Endodermal cell (in vitro differentiated cells): ENCODE measurements around the gene PELI3. TPM values are rescaled to one million over a fixed set of nuclear protein-coding genes. Genes with fewer than 3 reads are reported as not detected.

Source experiments
- DNase-seq: peaks from one replicate; pipeline ENCODE4 v3.0.0-alpha.2; 2017
- H3K27ac ChIP-seq: 2 replicates; pipeline ENCODE4 v1.5.1; 2013; ENCODE audit warnings: mild to moderate bottlenecking, low read depth, low read length, moderate library complexity
- H3K27me3 ChIP-seq: 2 replicates; pipeline ENCODE4 v1.6.1; 2013; ENCODE audit warnings: mild to moderate bottlenecking, low read length, moderate library complexity; ENCODE audit not compliant: insufficient read depth, control insufficient read depth, poor library complexity, severe bottlenecking
- H3K36me3 ChIP-seq: 2 replicates; pipeline ENCODE4 v1.7.0; 2013; ENCODE audit warnings: mild to moderate bottlenecking, low read length, moderate library complexity; ENCODE audit not compliant: control insufficient read depth, insufficient read depth
- H3K4me1 ChIP-seq: one replicate; pipeline ENCODE4 v1.7.0; 2013; ENCODE audit warnings: low read length; ENCODE audit not compliant: control insufficient read depth, insufficient read depth
- H3K4me3 ChIP-seq: 2 replicates; pipeline ENCODE4 v1.5.1; 2013; ENCODE audit warnings: mild to moderate bottlenecking, low read length, moderate library complexity
- H3K9ac ChIP-seq: 2 replicates; pipeline ENCODE4 v1.6.1; 2013; ENCODE audit warnings: mild to moderate bottlenecking, low read length, moderate library complexity; ENCODE audit not compliant: poor library complexity, severe bottlenecking; ENCODE audit errors: extremely low read depth
- H3K9me3 ChIP-seq: 2 replicates; pipeline ENCODE4 v1.6.1; 2013; ENCODE audit warnings: mild to moderate bottlenecking, low read length, moderate library complexity; ENCODE audit not compliant: control insufficient read depth
- H3K27ac Mint-ChIP-seq: 2 replicates; pipeline ENCODE4 v1.8.0; 2020; ENCODE audit warnings: mixed read lengths
- H3K27me3 Mint-ChIP-seq: 2 replicates; pipeline ENCODE4 v1.8.0; 2021; ENCODE audit warnings: mild to moderate bottlenecking, mixed read lengths; ENCODE audit not compliant: insufficient read depth
- H3K36me3 Mint-ChIP-seq: 2 replicates; pipeline ENCODE4 v1.8.0; 2020; ENCODE audit warnings: low read depth, mixed read lengths
- H3K4me1 Mint-ChIP-seq: 2 replicates; pipeline ENCODE4 v1.8.0; 2020; ENCODE audit warnings: mixed read lengths
- H3K4me3 Mint-ChIP-seq: 2 replicates; pipeline ENCODE4 v1.8.0; 2020; ENCODE audit warnings: mild to moderate bottlenecking, moderate library complexity, mixed read lengths
- H3K9me3 Mint-ChIP-seq: 2 replicates; pipeline ENCODE4 v1.8.0; 2020; ENCODE audit warnings: mild to moderate bottlenecking, mixed read lengths
- WGBS, 2 experiments: methylation state at CpG; one replicate each; pipeline versions ENCODE4 v1.1.5 to v1.1.7; 2013; ENCODE audit warnings: missing lambda C conversion rate in 2 of 2, mixed read lengths in 1 of 2; ENCODE audit not compliant: insufficient coverage in 1 of 2, insufficient read length in 1 of 2; 5-methylcytosine and 5-hydroxymethylcytosine counted together
- long read RNA-seq, 4 experiments: library from polyadenylated mRNA in 2 of 4; library from RNA in 1 of 4; library from capped mRNA in 1 of 4; stranded (forward) in 3 of 4; unstranded in 1 of 4; transcript quantifications; one replicate each; pipeline ENCODE4 v2.0.0, GENCODE V29; 2020 to 2021; ENCODE audit warnings: inconsistent platforms in 1 of 4
- polyA plus RNA-seq, 2 experiments: library from polyadenylated mRNA; stranded (reverse); fragments of 50-300 nt; gene quantifications; one replicate each; pipeline ENCODE4 v1.2.3, GENCODE V29; 2013
- total RNA-seq, 2 donors: library from RNA; stranded (reverse); fragmentation: NEBNext Ultra II Directional in 1 of 2; extraction: Animal tissue kit (Norgen Biotek cat#: 25700) in 1 of 2; gene quantifications; 2 replicates in 1 of 2; 3 replicates in 1 of 2; pipeline ENCODE4 v1.2.1, GENCODE V29; 2021
- TF ChIP-seq, protein P1 (sequence below): fragments of 200-600 bp; sonication (generic); conservative IDR thresholded peaks from 2 replicates; pipeline ENCODE4 v1.5.0; 2021; ENCODE audit warnings: antibody characterized with exemption, mild to moderate bottlenecking

Gene PELI3, protein sequence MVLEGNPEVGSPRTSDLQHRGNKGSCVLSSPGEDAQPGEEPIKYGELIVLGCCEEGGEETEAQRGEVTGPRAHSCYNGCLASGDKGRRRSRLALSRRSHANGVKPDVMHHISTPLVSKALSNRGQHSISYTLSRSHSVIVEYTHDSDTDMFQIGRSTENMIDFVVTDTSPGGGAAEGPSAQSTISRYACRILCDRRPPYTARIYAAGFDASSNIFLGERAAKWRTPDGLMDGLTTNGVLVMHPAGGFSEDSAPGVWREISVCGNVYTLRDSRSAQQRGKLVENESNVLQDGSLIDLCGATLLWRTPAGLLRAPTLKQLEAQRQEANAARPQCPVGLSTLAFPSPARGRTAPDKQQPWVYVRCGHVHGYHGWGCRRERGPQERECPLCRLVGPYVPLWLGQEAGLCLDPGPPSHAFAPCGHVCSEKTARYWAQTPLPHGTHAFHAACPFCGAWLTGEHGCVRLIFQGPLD
- 10 to 100 TPM in 1 of 2 donors, 1 to 10 TPM in 1; 9.0 to 12.4 TPM for total RNA-seq
- polyA plus RNA-seq (2013, experiment 1 of 2) = 5.4 TPM
- polyA plus RNA-seq (2013, experiment 2 of 2) = 5.3 TPM
- long read RNA-seq, experiment 1, partial matches to known transcripts = 0 of 2 reads
- long read RNA-seq, experiment 1, other reads (novel, unspliced or antisense) = 1 of 2 reads
- long read RNA-seq, experiment 2, transcript PELI3-201 (8 exons, 2,740 nt) = major isoform, 6 of 11 reads
- long read RNA-seq, experiment 2, partial matches to known transcripts = 0 of 11 reads
- long read RNA-seq, experiment 2, other reads (novel, unspliced or antisense) = 0 of 11 reads
- long read RNA-seq, experiment 3, partial matches to known transcripts = 2 of 4 reads
- long read RNA-seq, experiment 3, other reads (novel, unspliced or antisense) = 2 of 4 reads
- long read RNA-seq, experiment 4 = 0 reads

DNA sequence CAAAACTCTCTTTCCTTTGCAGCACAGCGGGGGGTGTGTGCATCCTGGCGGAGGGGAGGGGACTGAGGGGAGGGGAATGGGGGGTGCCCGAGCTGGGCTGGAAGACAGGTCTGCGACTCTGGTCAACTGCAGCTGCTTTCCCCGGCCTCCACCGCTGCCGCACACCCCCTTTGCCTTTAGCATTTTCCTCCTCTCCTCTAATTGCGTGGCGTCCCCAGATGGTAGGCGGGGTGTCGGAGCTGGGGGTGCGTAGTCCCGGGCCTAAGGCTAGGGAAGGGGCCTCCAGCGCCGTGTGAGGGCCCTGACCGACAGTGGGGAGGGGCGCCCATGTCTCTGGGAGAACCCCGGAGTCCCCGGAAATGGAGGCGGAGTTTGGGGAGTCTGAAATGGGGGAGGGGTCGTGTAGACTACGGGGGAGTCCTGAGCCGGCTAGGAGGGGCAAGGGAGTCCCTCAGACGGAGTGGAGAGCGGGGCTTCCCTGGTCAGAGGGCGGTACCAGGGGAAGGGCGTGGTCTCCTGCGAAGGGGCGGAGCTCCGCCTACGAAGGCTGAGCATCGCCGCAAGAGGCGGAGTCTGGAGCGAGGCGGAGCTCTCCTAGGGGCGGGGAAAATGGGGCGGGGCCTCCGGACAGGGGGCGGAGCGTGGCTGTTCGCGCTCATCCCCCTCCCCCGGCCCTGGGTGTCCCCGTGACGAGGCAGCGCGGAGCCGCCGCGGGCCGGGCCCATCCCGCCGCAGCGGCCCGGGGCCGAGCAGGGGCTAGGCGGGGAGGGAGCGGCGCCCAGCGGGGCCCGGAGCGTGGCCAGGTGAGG is at the start of gene PELI3:
Gene PELI3, plus strand, starts transcription at position 681 of the 809 bp plus-strand sequence. CDS start 1,224 bp downstream, outside the sequence.
- Mint-ChIP-seq H3K4me3 (peak within 1 kb of the TSS; percentile 76), H3K4me1 (peaks cover 4% of the 10 kb centered on the region), H3K36me3 (no peaks in the 10 kb centered on the region), H3K27me3 (peaks cover 16% of the 10 kb centered on the region), H3K9me3 (peaks cover 14% of the 10 kb centered on the region), H3K27ac (peak within 1 kb of the TSS; percentile 89)
- peak; percentile 99 for DNase-seq
- TF ChIP-seq, protein P1, sequence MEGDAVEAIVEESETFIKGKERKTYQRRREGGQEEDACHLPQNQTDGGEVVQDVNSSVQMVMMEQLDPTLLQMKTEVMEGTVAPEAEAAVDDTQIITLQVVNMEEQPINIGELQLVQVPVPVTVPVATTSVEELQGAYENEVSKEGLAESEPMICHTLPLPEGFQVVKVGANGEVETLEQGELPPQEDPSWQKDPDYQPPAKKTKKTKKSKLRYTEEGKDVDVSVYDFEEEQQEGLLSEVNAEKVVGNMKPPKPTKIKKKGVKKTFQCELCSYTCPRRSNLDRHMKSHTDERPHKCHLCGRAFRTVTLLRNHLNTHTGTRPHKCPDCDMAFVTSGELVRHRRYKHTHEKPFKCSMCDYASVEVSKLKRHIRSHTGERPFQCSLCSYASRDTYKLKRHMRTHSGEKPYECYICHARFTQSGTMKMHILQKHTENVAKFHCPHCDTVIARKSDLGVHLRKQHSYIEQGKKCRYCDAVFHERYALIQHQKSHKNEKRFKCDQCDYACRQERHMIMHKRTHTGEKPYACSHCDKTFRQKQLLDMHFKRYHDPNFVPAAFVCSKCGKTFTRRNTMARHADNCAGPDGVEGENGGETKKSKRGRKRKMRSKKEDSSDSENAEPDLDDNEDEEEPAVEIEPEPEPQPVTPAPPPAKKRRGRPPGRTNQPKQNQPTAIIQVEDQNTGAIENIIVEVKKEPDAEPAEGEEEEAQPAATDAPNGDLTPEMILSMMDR = no peak
- H3K27me3 ChIP-seq = no peaks in the 10 kb centered on the region
- H3K36me3 ChIP-seq = no peaks in the 10 kb centered on the region
- peak within 1 kb of the TSS; percentile 85 for H3K4me3 ChIP-seq
- WGBS, 2 experiments = 2 to 7% methylated on average over 3 to 60 of the region's 63 CpGs
- H3K9ac ChIP-seq = peak within 1 kb of the TSS; percentile 41
- H3K27ac ChIP-seq = no peak within 1 kb of the TSS
- H3K9me3 ChIP-seq = peaks cover 18% of the 10 kb centered on the region
- H3K4me1 ChIP-seq = no peaks in the 10 kb centered on the region

DNA sequence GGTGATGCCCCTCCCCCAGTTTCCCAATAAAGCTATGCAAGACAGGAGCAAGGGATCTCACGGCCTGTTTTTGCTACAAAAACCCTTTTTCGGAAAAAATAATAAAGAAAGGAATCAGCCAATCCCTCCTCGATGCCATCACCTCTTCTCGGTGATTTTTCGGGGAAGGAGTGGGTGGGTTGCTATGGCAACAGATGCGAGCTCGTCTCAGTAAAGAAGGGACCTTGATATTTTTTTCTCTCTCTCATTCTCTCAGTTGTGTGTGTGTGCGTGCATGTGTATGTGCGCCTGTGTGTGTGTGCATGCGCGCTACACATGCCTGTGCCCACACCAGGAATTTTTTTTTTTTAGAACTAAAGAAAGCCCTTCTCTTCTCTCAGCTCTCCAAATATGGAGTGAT is 49.7 kb upstream of the PELI3 start:
- H3K27ac Mint-ChIP-seq = no peak overlapping the region
- WGBS, 2 experiments = 77 to 80% methylated on average over 4 to 7 of the region's 11 CpGs
- peaks cover 4% of the 10 kb centered on the region for H3K4me1 Mint-ChIP-seq
- H3K9me3 ChIP-seq = no peaks in the 10 kb centered on the region
- no peak overlapping the region for H3K9ac ChIP-seq
- no peak for DNase-seq
- H3K4me3 Mint-ChIP-seq = no peak overlapping the region
- H3K27me3 Mint-ChIP-seq = peaks cover 73% of the 10 kb centered on the region
- H3K27ac ChIP-seq = no peak overlapping the region
- peaks cover 4% of the 10 kb centered on the region for H3K4me1 ChIP-seq
- no peak overlapping the region for H3K4me3 ChIP-seq
- no peaks in the 10 kb centered on the region for H3K9me3 Mint-ChIP-seq
- H3K36me3 ChIP-seq = no peaks in the 10 kb centered on the region
- TF ChIP-seq, protein P1 = no peak
- H3K27me3 ChIP-seq = peaks cover 43% of the 10 kb centered on the region
- no peaks in the 10 kb centered on the region for H3K36me3 Mint-ChIP-seq
